ENCODE results near the gene PDE4A. TPM values are rescaled to one million over a fixed set of nuclear protein-coding genes. Genes with fewer than 3 reads are reported as not detected.

The PDE4A gene
- total and polyA plus RNA-seq, 4 donors, result 0.90 to 2.3 (median 1.3) TPM

GRCh38 chr19:10404888-10405820, 15.2 kb upstream of the PDE4A start:
- 9% methylated on average over 43 of the region's 43 CpGs for WGBS
- H3K4me3 ChIP-seq (ENCODE audit: low read depth in 1 of 3, low read length in 3 of 3), result peak overlapping the region in 1 of 3 donors; percentile 95
- DNase-seq (ENCODE audit: low spot score), result no peak
- peaks cover 4 to 37% (median 24%) of the 10 kb centered on the region in 4 donors for H3K4me1 ChIP-seq (ENCODE audit: control insufficient read depth in 4 of 4, insufficient read depth in 4 of 4, low read length in 3 of 4)
- no peaks in the 10 kb centered on the region for H3K27me3 ChIP-seq (ENCODE audit: control insufficient read depth in 4 of 4, insufficient read depth in 4 of 4, low read length in 3 of 4)
- TF ChIP-seq, protein P1, sequence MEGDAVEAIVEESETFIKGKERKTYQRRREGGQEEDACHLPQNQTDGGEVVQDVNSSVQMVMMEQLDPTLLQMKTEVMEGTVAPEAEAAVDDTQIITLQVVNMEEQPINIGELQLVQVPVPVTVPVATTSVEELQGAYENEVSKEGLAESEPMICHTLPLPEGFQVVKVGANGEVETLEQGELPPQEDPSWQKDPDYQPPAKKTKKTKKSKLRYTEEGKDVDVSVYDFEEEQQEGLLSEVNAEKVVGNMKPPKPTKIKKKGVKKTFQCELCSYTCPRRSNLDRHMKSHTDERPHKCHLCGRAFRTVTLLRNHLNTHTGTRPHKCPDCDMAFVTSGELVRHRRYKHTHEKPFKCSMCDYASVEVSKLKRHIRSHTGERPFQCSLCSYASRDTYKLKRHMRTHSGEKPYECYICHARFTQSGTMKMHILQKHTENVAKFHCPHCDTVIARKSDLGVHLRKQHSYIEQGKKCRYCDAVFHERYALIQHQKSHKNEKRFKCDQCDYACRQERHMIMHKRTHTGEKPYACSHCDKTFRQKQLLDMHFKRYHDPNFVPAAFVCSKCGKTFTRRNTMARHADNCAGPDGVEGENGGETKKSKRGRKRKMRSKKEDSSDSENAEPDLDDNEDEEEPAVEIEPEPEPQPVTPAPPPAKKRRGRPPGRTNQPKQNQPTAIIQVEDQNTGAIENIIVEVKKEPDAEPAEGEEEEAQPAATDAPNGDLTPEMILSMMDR (IDR thresholded peaks at IDR 0.05; ENCODE audit: low read depth, low read length, missing input control), result no peak
- TF ChIP-seq NR2F2 (IDR thresholded peaks at IDR 0.05), result no peak
- TF ChIP-seq ATF3 (IDR thresholded peaks at IDR 0.05), result no peak
- no peak for TF ChIP-seq SP1 (IDR thresholded peaks at IDR 0.05)
- no peak for TF ChIP-seq YY1 (IDR thresholded peaks at IDR 0.05)
- TF ChIP-seq EGR1 (IDR thresholded peaks at IDR 0.05; ENCODE audit: low read depth in 2 of 2), result no peak
- no peak for TF ChIP-seq FOXA1 (IDR thresholded peaks at IDR 0.05)
- TF ChIP-seq FOXA2 (IDR thresholded peaks at IDR 0.05), result no peak
- TF ChIP-seq, protein P2, sequence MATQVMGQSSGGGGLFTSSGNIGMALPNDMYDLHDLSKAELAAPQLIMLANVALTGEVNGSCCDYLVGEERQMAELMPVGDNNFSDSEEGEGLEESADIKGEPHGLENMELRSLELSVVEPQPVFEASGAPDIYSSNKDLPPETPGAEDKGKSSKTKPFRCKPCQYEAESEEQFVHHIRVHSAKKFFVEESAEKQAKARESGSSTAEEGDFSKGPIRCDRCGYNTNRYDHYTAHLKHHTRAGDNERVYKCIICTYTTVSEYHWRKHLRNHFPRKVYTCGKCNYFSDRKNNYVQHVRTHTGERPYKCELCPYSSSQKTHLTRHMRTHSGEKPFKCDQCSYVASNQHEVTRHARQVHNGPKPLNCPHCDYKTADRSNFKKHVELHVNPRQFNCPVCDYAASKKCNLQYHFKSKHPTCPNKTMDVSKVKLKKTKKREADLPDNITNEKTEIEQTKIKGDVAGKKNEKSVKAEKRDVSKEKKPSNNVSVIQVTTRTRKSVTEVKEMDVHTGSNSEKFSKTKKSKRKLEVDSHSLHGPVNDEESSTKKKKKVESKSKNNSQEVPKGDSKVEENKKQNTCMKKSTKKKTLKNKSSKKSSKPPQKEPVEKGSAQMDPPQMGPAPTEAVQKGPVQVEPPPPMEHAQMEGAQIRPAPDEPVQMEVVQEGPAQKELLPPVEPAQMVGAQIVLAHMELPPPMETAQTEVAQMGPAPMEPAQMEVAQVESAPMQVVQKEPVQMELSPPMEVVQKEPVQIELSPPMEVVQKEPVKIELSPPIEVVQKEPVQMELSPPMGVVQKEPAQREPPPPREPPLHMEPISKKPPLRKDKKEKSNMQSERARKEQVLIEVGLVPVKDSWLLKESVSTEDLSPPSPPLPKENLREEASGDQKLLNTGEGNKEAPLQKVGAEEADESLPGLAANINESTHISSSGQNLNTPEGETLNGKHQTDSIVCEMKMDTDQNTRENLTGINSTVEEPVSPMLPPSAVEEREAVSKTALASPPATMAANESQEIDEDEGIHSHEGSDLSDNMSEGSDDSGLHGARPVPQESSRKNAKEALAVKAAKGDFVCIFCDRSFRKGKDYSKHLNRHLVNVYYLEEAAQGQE (IDR thresholded peaks at IDR 0.05), result no peak
- TF ChIP-seq HNF4G (IDR thresholded peaks at IDR 0.05), result no peak
- TF ChIP-seq TAF1 (conservative IDR thresholded peaks at IDR 0.05), result no peak
- TF ChIP-seq, protein P3, sequence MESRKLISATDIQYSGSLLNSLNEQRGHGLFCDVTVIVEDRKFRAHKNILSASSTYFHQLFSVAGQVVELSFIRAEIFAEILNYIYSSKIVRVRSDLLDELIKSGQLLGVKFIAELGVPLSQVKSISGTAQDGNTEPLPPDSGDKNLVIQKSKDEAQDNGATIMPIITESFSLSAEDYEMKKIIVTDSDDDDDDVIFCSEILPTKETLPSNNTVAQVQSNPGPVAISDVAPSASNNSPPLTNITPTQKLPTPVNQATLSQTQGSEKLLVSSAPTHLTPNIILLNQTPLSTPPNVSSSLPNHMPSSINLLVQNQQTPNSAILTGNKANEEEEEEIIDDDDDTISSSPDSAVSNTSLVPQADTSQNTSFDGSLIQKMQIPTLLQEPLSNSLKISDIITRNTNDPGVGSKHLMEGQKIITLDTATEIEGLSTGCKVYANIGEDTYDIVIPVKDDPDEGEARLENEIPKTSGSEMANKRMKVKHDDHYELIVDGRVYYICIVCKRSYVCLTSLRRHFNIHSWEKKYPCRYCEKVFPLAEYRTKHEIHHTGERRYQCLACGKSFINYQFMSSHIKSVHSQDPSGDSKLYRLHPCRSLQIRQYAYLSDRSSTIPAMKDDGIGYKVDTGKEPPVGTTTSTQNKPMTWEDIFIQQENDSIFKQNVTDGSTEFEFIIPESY (IDR thresholded peaks at IDR 0.05), result no peak
- no peak overlapping the region for H3K9ac ChIP-seq (ENCODE audit: low read depth in 1 of 2, low read length in 2 of 2)
- H3K36me3 ChIP-seq (ENCODE audit: control insufficient read depth in 4 of 4, insufficient read depth in 3 of 4, low read depth in 1 of 4, low read length in 3 of 4), result no peaks in the 10 kb centered on the region
- no peak overlapping the region for H3K27ac ChIP-seq (ENCODE audit: low read depth in 1 of 2, low read length in 2 of 2)
- no peaks in the 10 kb centered on the region for H3K9me3 ChIP-seq (ENCODE audit: control insufficient read depth in 4 of 4, low read length in 3 of 4)

- 73% methylated on average over 6 of the region's 6 CpGs for WGBS
- Histone ChIP-seq H3K27me3 (ENCODE audit: control insufficient read depth in 4 of 4, insufficient read depth in 4 of 4, low read length in 3 of 4) (no peaks in the 10 kb centered on the region), H3K4me1 (ENCODE audit: control insufficient read depth in 4 of 4, insufficient read depth in 4 of 4, low read length in 3 of 4) (peaks cover 4 to 29% (median 22%) of the 10 kb centered on the region in 4 donors), H3K27ac (ENCODE audit: low read depth in 1 of 2, low read length in 2 of 2) (no peak overlapping the region), H3K9ac (ENCODE audit: low read depth in 1 of 2, low read length in 2 of 2) (no peak overlapping the region), H3K9me3 (ENCODE audit: control insufficient read depth in 4 of 4, low read length in 3 of 4) (no peaks in the 10 kb centered on the region), H3K4me3 (ENCODE audit: low read depth in 1 of 3, low read length in 3 of 3) (no peak overlapping the region), H3K36me3 (ENCODE audit: control insufficient read depth in 4 of 4, insufficient read depth in 3 of 4, low read depth in 1 of 4, low read length in 3 of 4) (no peaks in the 10 kb centered on the region)
- TF ChIP-seq EGR1 (IDR thresholded peaks at IDR 0.05; ENCODE audit: low read depth in 2 of 2) (no peak), GABPA (IDR thresholded peaks at IDR 0.05 in 1 of 2, conservative IDR thresholded peaks at IDR 0.05 in 1 of 2) (no peak), YY1 (IDR thresholded peaks at IDR 0.05) (no peak)
- no peak for DNase-seq (ENCODE audit: low spot score)
Observed at GRCh38 chr19:10406191-10406590, 14.1 kb upstream of the PDE4A start.
